Activated CD8-positive, alpha-beta memory T cell treated with anti-CD3 and anti-CD28 coated beads, Interleukin-2, amount 50 U/mL, for 24 hours (primary cell): ENCODE results near the gene TPCN1.

Experiments
- DNase-seq: peaks from one replicate; pipeline ENCODE4 v3.0.0-alpha.2; 2020; ENCODE audit errors: extremely low read depth

Gene TPCN1

GRCh38 chr12:113287146-113287898, 66.1 kb downstream of the TPCN1 start:
- no peak for DNase-seq

- DNase-seq = no peak
Observed at GRCh38 chr12:113287899-113288282, 66.6 kb downstream of the TPCN1 start.

GRCh38 chr12:113289361-113289760, 68.1 kb downstream of the TPCN1 start:
- no peak for DNase-seq

- DNase-seq = no peak
Observed at GRCh38 chr12:113290506-113290905, 69.2 kb downstream of the TPCN1 start.

GRCh38 chr12:113291586-113291985, 70.3 kb downstream of the TPCN1 start:
- no peak for DNase-seq

- no peak for DNase-seq
Observed at GRCh38 chr12:113292091-113292490, 70.8 kb downstream of the TPCN1 start.

GRCh38 chr12:113292547-113292946, 71.3 kb downstream of the TPCN1 start:
- no peak for DNase-seq

GRCh38 chr12:113293100-113293499, 71.8 kb downstream of the TPCN1 start:
- no peak for DNase-seq

- DNase-seq = no peak
Observed at GRCh38 chr12:113295886-113296556, 74.8 kb downstream of the TPCN1 start.

- DNase-seq = no peak
Observed at GRCh38 chr12:113296557-113297213, 75.4 kb downstream of the TPCN1 start.

- DNase-seq = no peak
Observed at GRCh38 chr12:113297214-113297587, 75.9 kb downstream of the TPCN1 start.

- DNase-seq = no peak
Observed at GRCh38 chr12:113297621-113298471, 76.6 kb downstream of the TPCN1 start.

GRCh38 chr12:113298472-113298817, 77.2 kb downstream of the TPCN1 start:
- DNase-seq = no peak

GRCh38 chr12:113298861-113299545, 77.7 kb downstream of the TPCN1 start:
- DNase-seq = no peak

- no peak for DNase-seq
Observed at GRCh38 chr12:113299619-113300237, 78.5 kb downstream of the TPCN1 start.

GRCh38 chr12:113301811-113302210, 80.5 kb downstream of the TPCN1 start:
- no peak for DNase-seq

GRCh38 chr12:113302466-113302865, 81.2 kb downstream of the TPCN1 start:
- no peak for DNase-seq

GRCh38 chr12:113302886-113303640, 81.8 kb downstream of the TPCN1 start:
- DNase-seq = no peak

- no peak for DNase-seq
Observed at GRCh38 chr12:113305281-113305856, 84.1 kb downstream of the TPCN1 start.

- no peak for DNase-seq
Observed at GRCh38 chr12:113306382-113306781, 85.1 kb downstream of the TPCN1 start.
